ENCODE results near the gene SCAMP2. TPM values are rescaled to one million over a fixed set of nuclear protein-coding genes. Genes with fewer than 3 reads are reported as not detected.
A peak's percentile ranks its signal among the peaks of the same experiment; 100 is the strongest.

Gene SCAMP2
- total and polyA plus RNA-seq, 2 of the 13 experiments (the other 11 are each of a cell fraction or from before 2014, with no cell fraction given), result 34.8 to 121 TPM

DNA sequence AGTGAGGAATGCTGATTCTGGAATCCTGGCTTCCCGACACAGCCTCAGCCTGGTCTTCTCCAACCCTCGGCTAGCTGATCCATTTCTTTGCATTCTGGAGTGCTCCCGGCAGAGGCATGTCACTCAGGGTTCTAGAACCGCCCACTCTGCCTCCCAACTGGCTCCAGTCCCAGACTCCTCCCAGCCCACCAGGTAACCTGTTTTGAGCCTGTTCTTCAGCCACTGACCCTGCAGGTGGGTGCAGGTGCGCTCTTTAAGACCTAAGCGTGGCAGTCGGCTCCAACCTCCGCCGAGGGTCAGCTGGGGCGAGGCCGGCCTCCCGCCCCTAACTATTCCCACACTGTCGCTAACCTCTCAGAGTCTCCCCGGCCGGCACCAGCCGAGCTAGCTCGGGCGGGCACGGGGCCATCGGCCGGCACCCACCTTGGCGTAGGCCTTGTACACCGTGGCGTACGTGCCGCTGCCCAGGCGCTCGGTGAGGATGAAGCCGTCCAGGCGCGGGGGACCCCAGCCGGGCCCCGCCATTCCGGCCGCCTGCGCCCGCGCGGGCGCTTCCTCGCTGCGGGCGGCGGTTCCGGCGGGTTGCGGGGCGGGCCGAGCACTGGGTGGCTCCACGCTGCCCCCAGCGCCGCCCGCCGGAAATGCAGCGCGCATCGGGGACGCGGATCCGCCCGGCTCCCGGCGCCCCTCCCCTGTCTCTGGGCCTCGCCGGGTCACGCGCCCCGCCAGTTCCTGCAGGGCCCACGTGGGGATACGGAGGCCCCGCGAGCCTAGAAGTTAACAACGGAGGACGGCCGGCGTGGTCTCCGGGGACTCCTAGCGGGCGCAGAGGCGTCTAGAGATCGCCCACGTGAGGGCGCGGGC is 30.4 kb downstream of the SCAMP2 start, which contains the start of gene ULK3 (continued):
- no peak; the same call in 1 of the 2 replicates for TF ChIP-seq ZNF331 (CRISPR knock-in tag; IDR thresholded peaks at IDR 0.05)
- TF ChIP-seq U2AF1 (optimal IDR thresholded peaks at IDR 0.05; ENCODE audit: low read depth, low read length), result no peak
- TF ChIP-seq ZNF235 (CRISPR knock-in tag; IDR thresholded peaks at IDR 0.05; ENCODE audit: borderline replicate concordance), result no peak
- no peak for TF ChIP-seq TCF7L2 (IDR thresholded peaks at IDR 0.05; ENCODE audit: low read depth, low read length)
- no peak for TF ChIP-seq RARG (CRISPR knock-in tag; IDR thresholded peaks at IDR 0.05; ENCODE audit: low read depth)
- no peak for TF ChIP-seq FOSL2 (CRISPR knock-in tag; IDR thresholded peaks at IDR 0.05)
- TF ChIP-seq NFKBIZ (CRISPR knock-in tag; IDR thresholded peaks at IDR 0.05), result 0 out of 2 replicates have a peak, but pooled peaks have one; percentile 24
- TF ChIP-seq MXI1 (IDR thresholded peaks at IDR 0.05; ENCODE audit: borderline replicate concordance, low read depth, low read length), result peak; percentile 96; the same call in 2 of the 3 replicates
- no peak for TF ChIP-seq ATRX (CRISPR knock-in tag; IDR thresholded peaks at IDR 0.05; ENCODE audit: borderline replicate concordance)
- TF ChIP-seq ZFX (CRISPR knock-in tag; IDR thresholded peaks at IDR 0.05; ENCODE audit: low read depth), result peak; percentile 67
- TF ChIP-seq MEIS1 (CRISPR knock-in tag; IDR thresholded peaks at IDR 0.05; ENCODE audit: borderline replicate concordance), result no peak; the same call in 1 of the 2 replicates
- no peak for TF ChIP-seq ZUFSP (CRISPR knock-in tag; IDR thresholded peaks at IDR 0.05; ENCODE audit: borderline replicate concordance)
- TF ChIP-seq MTF2 (CRISPR knock-in tag; IDR thresholded peaks at IDR 0.05; ENCODE audit: borderline replicate concordance), result no peak; the same call in 1 of the 2 replicates
- no peak for TF ChIP-seq RERE (CRISPR knock-in tag; IDR thresholded peaks at IDR 0.05; ENCODE audit: low read depth)
- TF ChIP-seq, protein P1, sequence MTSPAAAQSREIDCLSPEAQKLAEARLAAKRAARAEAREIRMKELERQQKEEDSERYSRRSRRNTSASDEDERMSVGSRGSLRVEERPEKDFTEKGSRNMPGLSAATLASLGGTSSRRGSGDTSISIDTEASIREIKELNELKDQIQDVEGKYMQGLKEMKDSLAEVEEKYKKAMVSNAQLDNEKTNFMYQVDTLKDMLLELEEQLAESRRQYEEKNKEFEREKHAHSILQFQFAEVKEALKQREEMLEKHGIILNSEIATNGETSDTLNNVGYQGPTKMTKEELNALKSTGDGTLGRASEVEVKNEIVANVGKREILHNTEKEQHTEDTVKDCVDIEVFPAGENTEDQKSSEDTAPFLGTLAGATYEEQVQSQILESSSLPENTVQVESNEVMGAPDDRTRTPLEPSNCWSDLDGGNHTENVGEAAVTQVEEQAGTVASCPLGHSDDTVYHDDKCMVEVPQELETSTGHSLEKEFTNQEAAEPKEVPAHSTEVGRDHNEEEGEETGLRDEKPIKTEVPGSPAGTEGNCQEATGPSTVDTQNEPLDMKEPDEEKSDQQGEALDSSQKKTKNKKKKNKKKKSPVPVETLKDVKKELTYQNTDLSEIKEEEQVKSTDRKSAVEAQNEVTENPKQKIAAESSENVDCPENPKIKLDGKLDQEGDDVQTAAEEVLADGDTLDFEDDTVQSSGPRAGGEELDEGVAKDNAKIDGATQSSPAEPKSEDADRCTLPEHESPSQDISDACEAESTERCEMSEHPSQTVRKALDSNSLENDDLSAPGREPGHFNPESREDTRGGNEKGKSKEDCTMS (CRISPR knock-in tag; conservative IDR thresholded peaks at IDR 0.05), result no peak
- TF ChIP-seq ZNF10 (CRISPR knock-in tag; IDR thresholded peaks at IDR 0.05; ENCODE audit: borderline replicate concordance, low read depth), result no peak
- no peak for TF ChIP-seq ZFP36L2 (CRISPR knock-in tag; IDR thresholded peaks at IDR 0.05)
- TF ChIP-seq NR2F1 (CRISPR knock-in tag; IDR thresholded peaks at IDR 0.05), result no peak
- TF ChIP-seq PLRG1 (conservative IDR thresholded peaks at IDR 0.05), result no peak
- no peak for TF ChIP-seq MED8 (CRISPR knock-in tag; IDR thresholded peaks at IDR 0.05; ENCODE audit: insufficient replicate concordance)

All from HepG2 (cell line).